HCT116 (cell line): Measurements from ENCODE around the gene SIRT3. TPM values are rescaled to one million over a fixed set of nuclear protein-coding genes. Genes with fewer than 3 reads are reported as not detected.

Experiments used
- ATAC-seq: fragments of 200-7000 bp; cut with Tn5 transposase; 2 replicates; pipeline ENCODE4 v1.9.1; 2020; ENCODE audit warnings: mild to moderate bottlenecking, moderate library complexity
- BruUV-seq: library from RNA; stranded (reverse); fragments of 400-500 nt; replicated peaks from 2 replicates; lab custom pipeline; 2021; lab: Mats Ljungman, UMichigan
- CTCF ChIA-PET: fragments of 300-600 bp; sonication (Branson Sonifier 250); formaldehyde crosslinking; loops from one replicate; lab custom pipeline; 2021; ENCODE audit warnings: antibody characterized with exemption; lab: Charles Lee
- POLR2A ChIA-PET: fragments of 300-600, 350-600 bp; sonication (Branson Sonifier 250); formaldehyde crosslinking; loops from one replicate; lab custom pipeline; 2021; ENCODE audit warnings: antibody characterized with exemption; lab: Charles Lee
- RAD21 ChIA-PET, 2 experiments: fragments of 300-600 bp; sonication (Branson Sonifier 250); formaldehyde crosslinking; loops; one replicate each; lab custom pipeline; 2023; ENCODE audit warnings: low total read pairs in 2 of 2; ENCODE audit not compliant: uncharacterized antibody in 2 of 2, unreplicated experiment in 2 of 2, low non-redundant PET in 1 of 2; lab: Charles Lee
- DNase-seq: peaks from one replicate; pipeline ENCODE4 v3.0.0-alpha.2; 2010; ENCODE audit warnings: low read depth, low spot score
- H2AFZ ChIP-seq: fragments of 200-600 bp; shearing (Covaris generic), sonication (generic); 2 replicates; pipeline ENCODE4 v1.6.1; 2017; ENCODE audit warnings: low read depth, mixed run types, mixed read lengths, antibody characterized with exemption, low read length; ENCODE audit not compliant: poor library complexity, severe bottlenecking
- H3K27ac ChIP-seq: 2 replicates; pipeline ENCODE4 v1.5.1; 2012; ENCODE audit warnings: low read depth, low read length
- H3K27me3 ChIP-seq: fragments of 200-600 bp; sonication (generic); 2 replicates; pipeline ENCODE4 v1.6.1; 2016; ENCODE audit warnings: mixed run types, low read length, mixed read lengths; ENCODE audit not compliant: insufficient read depth
- H3K36me3 ChIP-seq, 2 experiments: fragments of 200-500 bp in 1 of 2; fragments of 200-600 bp in 1 of 2; sonication (Bioruptor generic) in 1 of 2; sonication (generic) in 1 of 2; 2 replicates each; pipeline versions ENCODE4 v1.5.1 to v1.6.1; 2014 to 2016; ENCODE audit warnings: low read length in 2 of 2, inconsistent platforms in 1 of 2, mixed read lengths in 1 of 2, mixed run types in 1 of 2; ENCODE audit not compliant: insufficient read depth in 2 of 2, control insufficient read depth in 1 of 2
- H3K4me1 ChIP-seq, 2 experiments: fragments of 200-600 bp in 1 of 2; sonication (generic) in 1 of 2; 2 replicates each; pipeline versions ENCODE4 v1.5.1 to v1.6.1; 2012 to 2017; ENCODE audit warnings: low read length in 2 of 2, inconsistent platforms in 1 of 2, mild to moderate bottlenecking in 1 of 2, mixed read lengths in 1 of 2, mixed run types in 1 of 2, moderate library complexity in 1 of 2; ENCODE audit not compliant: insufficient read depth in 2 of 2, control insufficient read depth in 1 of 2
- H3K4me2 ChIP-seq: fragments of 200-600 bp; sonication (generic); 2 replicates; pipeline ENCODE4 v1.6.1; 2017; ENCODE audit warnings: mixed run types, low read length, mixed read lengths
- H3K4me3 ChIP-seq, 2 experiments: fragments of 200-600 bp in 1 of 2; sonication (generic) in 1 of 2; replicated peaks in 1 of 2; 2 replicates each; pipeline ENCODE4 v1.5.1; 2011 to 2016; ENCODE audit warnings: low read length in 2 of 2, control low read depth in 1 of 2, low read depth in 1 of 2, mild to moderate bottlenecking in 1 of 2, mixed read lengths in 1 of 2, mixed run types in 1 of 2
- H3K79me2 ChIP-seq: fragments of 200-600 bp; sonication (generic); 2 replicates; pipeline ENCODE4 v1.6.1; 2017; ENCODE audit warnings: mild to moderate bottlenecking, mixed run types, low read length, moderate library complexity, mixed read lengths; ENCODE audit not compliant: insufficient read depth
- H3K9ac ChIP-seq: fragments of 200-600 bp; sonication (generic); 2 replicates; pipeline ENCODE4 v1.6.1; 2016; ENCODE audit warnings: low read length, mixed read lengths
- H3K9me2 ChIP-seq: fragments of 200-600 bp; sonication (generic), shearing (Covaris generic); 2 replicates; pipeline ENCODE4 v1.6.1; 2017; ENCODE audit warnings: mixed run types, mild to moderate bottlenecking, moderate library complexity; ENCODE audit not compliant: insufficient read depth
- H3K9me3 ChIP-seq, 2 experiments: fragments of 200-500 bp in 1 of 2; fragments of 200-600 bp in 1 of 2; sonication (Bioruptor generic) in 1 of 2; sonication (generic) in 1 of 2; 2 replicates each; pipeline ENCODE4 v1.6.1; 2014 to 2017; ENCODE audit warnings: low read length in 2 of 2, mixed read lengths in 2 of 2, inconsistent platforms in 1 of 2, low read depth in 1 of 2, mild to moderate bottlenecking in 1 of 2, mixed run types in 1 of 2, moderate library complexity in 1 of 2; ENCODE audit not compliant: control insufficient read depth in 1 of 2, insufficient read depth in 1 of 2
- H4K20me1 ChIP-seq: fragments of 200-600 bp; sonication (generic), shearing (Covaris generic); 2 replicates; pipeline ENCODE4 v1.6.1; 2017; ENCODE audit warnings: mixed run types, mild to moderate bottlenecking, moderate library complexity; ENCODE audit not compliant: insufficient read depth
- CEBPB ChIP-seq: IDR thresholded peaks from 2 replicates; pipeline ENCODE4 v1.6.1; 2012; ENCODE audit warnings: low read depth
- EGR1 ChIP-seq: IDR thresholded peaks from 2 replicates; pipeline ENCODE4 v1.6.1; 2012; ENCODE audit warnings: low read depth
- EZH2 ChIP-seq: fragments of 200-600 bp; sonication (generic); IDR thresholded peaks from 2 replicates; pipeline ENCODE4 v1.6.1; 2017; ENCODE audit warnings: antibody characterized with exemption, mixed run types
- FOSL1 ChIP-seq: IDR thresholded peaks from 2 replicates; pipeline ENCODE4 v1.6.1; 2012; ENCODE audit warnings: low read depth
- POLR2A ChIP-seq: IDR thresholded peaks from 2 replicates; pipeline ENCODE4 v1.7.0; 2011; ENCODE audit warnings: borderline replicate concordance; ENCODE audit not compliant: insufficient read depth, insufficient read length; ENCODE audit errors: extremely low read depth
- SIN3A ChIP-seq: IDR thresholded peaks from 2 replicates; pipeline ENCODE4 v1.6.1; 2012; ENCODE audit warnings: low read depth
- intact Hi-C: fragments of 100-400 bp; cut with micrococcal nuclease; formaldehyde crosslinking; loops from 2 replicates; pipeline ENCODE4 v1.10.0; 2022
- total RNA-seq: library from RNA; stranded (reverse); gene quantifications from one replicate; pipeline ENCODE4 v1.2.1, GENCODE V29; 2021; ENCODE audit not compliant: unreplicated experiment
- TF ChIP-seq, protein P1 (sequence below): IDR thresholded peaks from 2 replicates; pipeline ENCODE4 v1.6.1; 2012; ENCODE audit warnings: low read depth
- TF ChIP-seq, protein P2 (sequence below), 3 experiments: fragments of 200-600 bp in 1 of 3; sonication (generic) in 1 of 3; IDR thresholded peaks in 2 of 3; conservative IDR thresholded peaks in 1 of 3; 2 replicates each; pipeline ENCODE4 v1.5.1; 2012 to 2017; ENCODE audit warnings: low read depth in 2 of 3, low read length in 2 of 3, antibody characterized with exemption in 1 of 3, borderline replicate concordance in 1 of 3, control low read depth in 1 of 3, mild to moderate bottlenecking in 1 of 3, mixed read lengths in 1 of 3, mixed run types in 1 of 3, moderate library complexity in 1 of 3; ENCODE audit not compliant: insufficient read depth in 1 of 3

Gene SIRT3
- total RNA-seq, 1 experiment from 2014 or later, result 17.9 TPM

DNA sequence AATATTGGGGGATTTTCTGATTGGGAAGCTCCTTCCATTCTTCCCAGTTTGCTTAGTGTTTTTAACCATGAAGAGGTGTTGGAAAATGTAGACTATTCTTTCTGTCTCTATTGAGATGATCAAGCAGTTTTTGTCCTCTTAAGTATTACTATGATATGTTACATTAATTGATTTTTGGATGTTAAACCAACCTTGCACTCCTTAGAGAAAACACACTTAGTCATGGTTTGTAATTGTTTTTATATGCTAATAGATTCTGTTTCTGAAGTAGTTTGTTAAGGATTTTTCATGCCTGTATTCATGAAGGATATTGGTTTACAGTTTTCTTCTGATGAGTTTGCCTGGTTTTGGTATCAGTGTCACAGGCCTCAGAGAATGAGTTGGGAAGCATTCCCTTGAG, 40.1 kb upstream of the SIRT3 start:
- Histone ChIP-seq H3K9ac (no peak overlapping the region), H3K9me3 (no peaks in the 10 kb centered on the region), H3K27me3 (no peaks in the 10 kb centered on the region), H2AFZ (no peak overlapping the region), H3K79me2 (no peaks in the 10 kb centered on the region), H3K4me1 (no peaks in the 10 kb centered on the region), H3K4me3 (no peak overlapping the region), H3K4me2 (no peak overlapping the region), H4K20me1 (no peaks in the 10 kb centered on the region), H3K9me2 (no peaks in the 10 kb centered on the region), H3K27ac (no peak overlapping the region), H3K36me3 (no peaks in the 10 kb centered on the region)
- CTCF ChIA-PET, result interaction anchor here (0.6 kb wide), 1 partner anchor 80 kb away, joined by 3 read pairs; no protein-coding TSS in a partner anchor
- RAD21 ChIA-PET, result no interaction called here
- TF ChIP-seq FOSL1, result no peak
- TF ChIP-seq EZH2, result no peak
- no peak for TF ChIP-seq SIN3A
- TF ChIP-seq POLR2A, result no peak
- TF ChIP-seq CEBPB, result no peak
- TF ChIP-seq, protein P1, sequence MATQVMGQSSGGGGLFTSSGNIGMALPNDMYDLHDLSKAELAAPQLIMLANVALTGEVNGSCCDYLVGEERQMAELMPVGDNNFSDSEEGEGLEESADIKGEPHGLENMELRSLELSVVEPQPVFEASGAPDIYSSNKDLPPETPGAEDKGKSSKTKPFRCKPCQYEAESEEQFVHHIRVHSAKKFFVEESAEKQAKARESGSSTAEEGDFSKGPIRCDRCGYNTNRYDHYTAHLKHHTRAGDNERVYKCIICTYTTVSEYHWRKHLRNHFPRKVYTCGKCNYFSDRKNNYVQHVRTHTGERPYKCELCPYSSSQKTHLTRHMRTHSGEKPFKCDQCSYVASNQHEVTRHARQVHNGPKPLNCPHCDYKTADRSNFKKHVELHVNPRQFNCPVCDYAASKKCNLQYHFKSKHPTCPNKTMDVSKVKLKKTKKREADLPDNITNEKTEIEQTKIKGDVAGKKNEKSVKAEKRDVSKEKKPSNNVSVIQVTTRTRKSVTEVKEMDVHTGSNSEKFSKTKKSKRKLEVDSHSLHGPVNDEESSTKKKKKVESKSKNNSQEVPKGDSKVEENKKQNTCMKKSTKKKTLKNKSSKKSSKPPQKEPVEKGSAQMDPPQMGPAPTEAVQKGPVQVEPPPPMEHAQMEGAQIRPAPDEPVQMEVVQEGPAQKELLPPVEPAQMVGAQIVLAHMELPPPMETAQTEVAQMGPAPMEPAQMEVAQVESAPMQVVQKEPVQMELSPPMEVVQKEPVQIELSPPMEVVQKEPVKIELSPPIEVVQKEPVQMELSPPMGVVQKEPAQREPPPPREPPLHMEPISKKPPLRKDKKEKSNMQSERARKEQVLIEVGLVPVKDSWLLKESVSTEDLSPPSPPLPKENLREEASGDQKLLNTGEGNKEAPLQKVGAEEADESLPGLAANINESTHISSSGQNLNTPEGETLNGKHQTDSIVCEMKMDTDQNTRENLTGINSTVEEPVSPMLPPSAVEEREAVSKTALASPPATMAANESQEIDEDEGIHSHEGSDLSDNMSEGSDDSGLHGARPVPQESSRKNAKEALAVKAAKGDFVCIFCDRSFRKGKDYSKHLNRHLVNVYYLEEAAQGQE, result no peak
- TF ChIP-seq EGR1, result no peak
- TF ChIP-seq, protein P2, sequence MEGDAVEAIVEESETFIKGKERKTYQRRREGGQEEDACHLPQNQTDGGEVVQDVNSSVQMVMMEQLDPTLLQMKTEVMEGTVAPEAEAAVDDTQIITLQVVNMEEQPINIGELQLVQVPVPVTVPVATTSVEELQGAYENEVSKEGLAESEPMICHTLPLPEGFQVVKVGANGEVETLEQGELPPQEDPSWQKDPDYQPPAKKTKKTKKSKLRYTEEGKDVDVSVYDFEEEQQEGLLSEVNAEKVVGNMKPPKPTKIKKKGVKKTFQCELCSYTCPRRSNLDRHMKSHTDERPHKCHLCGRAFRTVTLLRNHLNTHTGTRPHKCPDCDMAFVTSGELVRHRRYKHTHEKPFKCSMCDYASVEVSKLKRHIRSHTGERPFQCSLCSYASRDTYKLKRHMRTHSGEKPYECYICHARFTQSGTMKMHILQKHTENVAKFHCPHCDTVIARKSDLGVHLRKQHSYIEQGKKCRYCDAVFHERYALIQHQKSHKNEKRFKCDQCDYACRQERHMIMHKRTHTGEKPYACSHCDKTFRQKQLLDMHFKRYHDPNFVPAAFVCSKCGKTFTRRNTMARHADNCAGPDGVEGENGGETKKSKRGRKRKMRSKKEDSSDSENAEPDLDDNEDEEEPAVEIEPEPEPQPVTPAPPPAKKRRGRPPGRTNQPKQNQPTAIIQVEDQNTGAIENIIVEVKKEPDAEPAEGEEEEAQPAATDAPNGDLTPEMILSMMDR (IDR thresholded peaks at IDR 0.05 in 2 of 3, conservative IDR thresholded peaks at IDR 0.05 in 1 of 3; ENCODE audit: borderline replicate concordance in 1 of 3, insufficient read depth in 1 of 3, low read depth in 2 of 3, low read length in 2 of 3), result no peak
- no peak for ATAC-seq
- intact Hi-C loops, result no loop called here
- POLR2A ChIA-PET, result no interaction called here
- no peak for DNase-seq
- BruUV-seq, result no TSS peak
